ENCODE results near the gene AFP. TPM values are rescaled to one million over a fixed set of nuclear protein-coding genes. Genes with fewer than 3 reads are reported as not detected.

The AFP gene
- total and polyA plus RNA-seq, 2 of the 13 experiments (the other 11 are each of a cell fraction or from before 2014, with no cell fraction given) = 9,434 to 13,105 TPM

DNA sequence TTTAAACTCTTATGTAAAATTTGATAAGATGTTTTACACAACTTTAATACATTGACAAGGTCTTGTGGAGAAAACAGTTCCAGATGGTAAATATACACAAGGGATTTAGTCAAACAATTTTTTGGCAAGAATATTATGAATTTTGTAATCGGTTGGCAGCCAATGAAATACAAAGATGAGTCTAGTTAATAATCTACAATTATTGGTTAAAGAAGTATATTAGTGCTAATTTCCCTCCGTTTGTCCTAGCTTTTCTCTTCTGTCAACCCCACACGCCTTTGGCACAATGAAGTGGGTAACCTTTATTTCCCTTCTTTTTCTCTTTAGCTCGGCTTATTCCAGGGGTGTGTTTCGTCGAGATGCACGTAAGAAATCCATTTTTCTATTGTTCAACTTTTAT is 32.0 kb upstream of the AFP start, which contains the start of gene ALB (continued):
- TF ChIP-seq, protein P1, sequence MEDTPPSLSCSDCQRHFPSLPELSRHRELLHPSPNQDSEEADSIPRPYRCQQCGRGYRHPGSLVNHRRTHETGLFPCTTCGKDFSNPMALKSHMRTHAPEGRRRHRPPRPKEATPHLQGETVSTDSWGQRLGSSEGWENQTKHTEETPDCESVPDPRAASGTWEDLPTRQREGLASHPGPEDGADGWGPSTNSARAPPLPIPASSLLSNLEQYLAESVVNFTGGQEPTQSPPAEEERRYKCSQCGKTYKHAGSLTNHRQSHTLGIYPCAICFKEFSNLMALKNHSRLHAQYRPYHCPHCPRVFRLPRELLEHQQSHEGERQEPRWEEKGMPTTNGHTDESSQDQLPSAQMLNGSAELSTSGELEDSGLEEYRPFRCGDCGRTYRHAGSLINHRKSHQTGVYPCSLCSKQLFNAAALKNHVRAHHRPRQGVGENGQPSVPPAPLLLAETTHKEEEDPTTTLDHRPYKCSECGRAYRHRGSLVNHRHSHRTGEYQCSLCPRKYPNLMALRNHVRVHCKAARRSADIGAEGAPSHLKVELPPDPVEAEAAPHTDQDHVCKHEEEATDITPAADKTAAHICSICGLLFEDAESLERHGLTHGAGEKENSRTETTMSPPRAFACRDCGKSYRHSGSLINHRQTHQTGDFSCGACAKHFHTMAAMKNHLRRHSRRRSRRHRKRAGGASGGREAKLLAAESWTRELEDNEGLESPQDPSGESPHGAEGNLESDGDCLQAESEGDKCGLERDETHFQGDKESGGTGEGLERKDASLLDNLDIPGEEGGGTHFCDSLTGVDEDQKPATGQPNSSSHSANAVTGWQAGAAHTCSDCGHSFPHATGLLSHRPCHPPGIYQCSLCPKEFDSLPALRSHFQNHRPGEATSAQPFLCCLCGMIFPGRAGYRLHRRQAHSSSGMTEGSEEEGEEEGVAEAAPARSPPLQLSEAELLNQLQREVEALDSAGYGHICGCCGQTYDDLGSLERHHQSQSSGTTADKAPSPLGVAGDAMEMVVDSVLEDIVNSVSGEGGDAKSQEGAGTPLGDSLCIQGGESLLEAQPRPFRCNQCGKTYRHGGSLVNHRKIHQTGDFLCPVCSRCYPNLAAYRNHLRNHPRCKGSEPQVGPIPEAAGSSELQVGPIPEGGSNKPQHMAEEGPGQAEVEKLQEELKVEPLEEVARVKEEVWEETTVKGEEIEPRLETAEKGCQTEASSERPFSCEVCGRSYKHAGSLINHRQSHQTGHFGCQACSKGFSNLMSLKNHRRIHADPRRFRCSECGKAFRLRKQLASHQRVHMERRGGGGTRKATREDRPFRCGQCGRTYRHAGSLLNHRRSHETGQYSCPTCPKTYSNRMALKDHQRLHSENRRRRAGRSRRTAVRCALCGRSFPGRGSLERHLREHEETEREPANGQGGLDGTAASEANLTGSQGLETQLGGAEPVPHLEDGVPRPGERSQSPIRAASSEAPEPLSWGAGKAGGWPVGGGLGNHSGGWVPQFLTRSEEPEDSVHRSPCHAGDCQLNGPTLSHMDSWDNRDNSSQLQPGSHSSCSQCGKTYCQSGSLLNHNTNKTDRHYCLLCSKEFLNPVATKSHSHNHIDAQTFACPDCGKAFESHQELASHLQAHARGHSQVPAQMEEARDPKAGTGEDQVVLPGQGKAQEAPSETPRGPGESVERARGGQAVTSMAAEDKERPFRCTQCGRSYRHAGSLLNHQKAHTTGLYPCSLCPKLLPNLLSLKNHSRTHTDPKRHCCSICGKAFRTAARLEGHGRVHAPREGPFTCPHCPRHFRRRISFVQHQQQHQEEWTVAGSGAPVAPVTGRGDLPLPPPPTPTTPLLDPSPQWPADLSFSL (CRISPR knock-in tag; IDR thresholded peaks at IDR 0.05) = no peak
- TF ChIP-seq, protein P2, sequence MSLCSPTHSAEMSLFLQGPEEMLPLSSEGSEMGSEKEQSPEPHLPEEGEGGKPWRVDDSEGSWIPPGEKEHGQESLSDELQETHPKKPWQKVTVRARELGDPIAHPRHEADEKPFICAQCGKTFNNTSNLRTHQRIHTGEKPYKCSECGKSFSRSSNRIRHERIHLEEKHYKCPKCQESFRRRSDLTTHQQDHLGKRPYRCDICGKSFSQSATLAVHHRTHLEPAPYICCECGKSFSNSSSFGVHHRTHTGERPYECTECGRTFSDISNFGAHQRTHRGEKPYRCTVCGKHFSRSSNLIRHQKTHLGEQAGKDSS (CRISPR knock-in tag; IDR thresholded peaks at IDR 0.05; ENCODE audit: borderline replicate concordance, low read depth) = no peak
- no peak for TF ChIP-seq MYNN (CRISPR knock-in tag; IDR thresholded peaks at IDR 0.05; ENCODE audit: low read depth)
- no peak for TF ChIP-seq WIZ (CRISPR knock-in tag; IDR thresholded peaks at IDR 0.05)
- TF ChIP-seq, protein P3, sequence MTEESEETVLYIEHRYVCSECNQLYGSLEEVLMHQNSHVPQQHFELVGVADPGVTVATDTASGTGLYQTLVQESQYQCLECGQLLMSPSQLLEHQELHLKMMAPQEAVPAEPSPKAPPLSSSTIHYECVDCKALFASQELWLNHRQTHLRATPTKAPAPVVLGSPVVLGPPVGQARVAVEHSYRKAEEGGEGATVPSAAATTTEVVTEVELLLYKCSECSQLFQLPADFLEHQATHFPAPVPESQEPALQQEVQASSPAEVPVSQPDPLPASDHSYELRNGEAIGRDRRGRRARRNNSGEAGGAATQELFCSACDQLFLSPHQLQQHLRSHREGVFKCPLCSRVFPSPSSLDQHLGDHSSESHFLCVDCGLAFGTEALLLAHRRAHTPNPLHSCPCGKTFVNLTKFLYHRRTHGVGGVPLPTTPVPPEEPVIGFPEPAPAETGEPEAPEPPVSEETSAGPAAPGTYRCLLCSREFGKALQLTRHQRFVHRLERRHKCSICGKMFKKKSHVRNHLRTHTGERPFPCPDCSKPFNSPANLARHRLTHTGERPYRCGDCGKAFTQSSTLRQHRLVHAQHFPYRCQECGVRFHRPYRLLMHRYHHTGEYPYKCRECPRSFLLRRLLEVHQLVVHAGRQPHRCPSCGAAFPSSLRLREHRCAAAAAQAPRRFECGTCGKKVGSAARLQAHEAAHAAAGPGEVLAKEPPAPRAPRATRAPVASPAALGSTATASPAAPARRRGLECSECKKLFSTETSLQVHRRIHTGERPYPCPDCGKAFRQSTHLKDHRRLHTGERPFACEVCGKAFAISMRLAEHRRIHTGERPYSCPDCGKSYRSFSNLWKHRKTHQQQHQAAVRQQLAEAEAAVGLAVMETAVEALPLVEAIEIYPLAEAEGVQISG (CRISPR knock-in tag; IDR thresholded peaks at IDR 0.05) = no peak
- TF ChIP-seq ZNF761 (CRISPR knock-in tag; conservative IDR thresholded peaks at IDR 0.05) = no peak
- no peak for TF ChIP-seq ARNT (IDR thresholded peaks at IDR 0.05)
- TF ChIP-seq ZNF850 (CRISPR knock-in tag; conservative IDR thresholded peaks at IDR 0.05) = no peak
- peak in 1 of 2 experiments; percentile 74; a peak in 1 of 4 replicates for TF ChIP-seq EP300 (IDR thresholded peaks at IDR 0.05; ENCODE audit: low read depth in 2 of 2, low read length in 2 of 2)
- TF ChIP-seq EP300 (CRISPR knock-in tag; IDR thresholded peaks at IDR 0.05; ENCODE audit: borderline replicate concordance) = no peak
- peak; percentile 70; the same call in 1 of the 2 replicates for TF ChIP-seq IRX3 (CRISPR knock-in tag; IDR thresholded peaks at IDR 0.05; ENCODE audit: borderline replicate concordance, low read depth)
- no peak for TF ChIP-seq RBM39 (IDR thresholded peaks at IDR 0.05; ENCODE audit: low read depth, low read length, poor library complexity, severe bottlenecking)
- no peak for TF ChIP-seq ZNF431 (CRISPR knock-in tag; IDR thresholded peaks at IDR 0.05; ENCODE audit: borderline replicate concordance, low read depth)
- no peak for TF ChIP-seq ZNF670 (CRISPR knock-in tag; IDR thresholded peaks at IDR 0.05; ENCODE audit: borderline replicate concordance)
- TF ChIP-seq TCF7L2 (IDR thresholded peaks at IDR 0.05; ENCODE audit: low read depth, low read length) = no peak
- TF ChIP-seq, protein P4, sequence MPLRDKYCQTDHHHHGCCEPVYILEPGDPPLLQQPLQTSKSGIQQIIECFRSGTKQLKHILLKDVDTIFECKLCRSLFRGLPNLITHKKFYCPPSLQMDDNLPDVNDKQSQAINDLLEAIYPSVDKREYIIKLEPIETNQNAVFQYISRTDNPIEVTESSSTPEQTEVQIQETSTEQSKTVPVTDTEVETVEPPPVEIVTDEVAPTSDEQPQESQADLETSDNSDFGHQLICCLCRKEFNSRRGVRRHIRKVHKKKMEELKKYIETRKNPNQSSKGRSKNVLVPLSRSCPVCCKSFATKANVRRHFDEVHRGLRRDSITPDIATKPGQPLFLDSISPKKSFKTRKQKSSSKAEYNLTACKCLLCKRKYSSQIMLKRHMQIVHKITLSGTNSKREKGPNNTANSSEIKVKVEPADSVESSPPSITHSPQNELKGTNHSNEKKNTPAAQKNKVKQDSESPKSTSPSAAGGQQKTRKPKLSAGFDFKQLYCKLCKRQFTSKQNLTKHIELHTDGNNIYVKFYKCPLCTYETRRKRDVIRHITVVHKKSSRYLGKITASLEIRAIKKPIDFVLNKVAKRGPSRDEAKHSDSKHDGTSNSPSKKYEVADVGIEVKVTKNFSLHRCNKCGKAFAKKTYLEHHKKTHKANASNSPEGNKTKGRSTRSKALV (CRISPR knock-in tag; IDR thresholded peaks at IDR 0.05) = no peak; the same call in 1 of the 2 replicates
- peak; percentile 32; the same call in 1 of the 2 replicates for TF ChIP-seq KMT2A (CRISPR knock-in tag; IDR thresholded peaks at IDR 0.05)
- no peak for TF ChIP-seq ATF7 (IDR thresholded peaks at IDR 0.05)
- no peak for TF ChIP-seq ATF7 (CRISPR knock-in tag; IDR thresholded peaks at IDR 0.05)
